A549 (cell line): Measurements from ENCODE around the gene GNRH2. TPM values are rescaled to one million over a fixed set of nuclear protein-coding genes. Genes with fewer than 3 reads are reported as not detected.
A peak's percentile ranks its signal among the peaks of the same experiment; 100 is the strongest.
"Not testable (repeated sequence)": the region's sequence is repeated elsewhere in the genome, so short reads cannot be mapped to it uniquely, and the experiment has no call there.

Source experiments
- ATAC-seq, 2 experiments: fragments of 200-7000 bp in 1 of 2; fragments of >200 bp in 1 of 2; cut with Nextera tagmentation in 1 of 2; cut with Tn5 transposase in 1 of 2; 3 replicates each; pipeline versions ENCODE4 v1.8.0 to v1.9.1; 2018 to 2020; ENCODE audit warnings: mild to moderate bottlenecking in 1 of 2, moderate library complexity in 1 of 2
- CTCF ChIA-PET: fragments of 300-600 bp; sonication (Branson Sonifier 250); formaldehyde crosslinking; extraction: SDS; loops from one replicate; lab custom pipeline; 2021; ENCODE audit warnings: antibody characterized with exemption, inconsistent platforms; lab: Yijun Ruan, JAX
- POLR2A ChIA-PET: fragments of 350-600 bp; formaldehyde crosslinking; extraction: SDS; loops from one replicate; lab custom pipeline; 2021; ENCODE audit warnings: antibody characterized with exemption, inconsistent platforms; lab: Yijun Ruan, JAX
- DNase-seq, 2 experiments: peaks; one replicate each; pipeline versions ENCODE4 v3.0.0 to v3.0.0-alpha.2; 2011 to 2016; ENCODE audit warnings: low read depth in 1 of 2, low spot score in 1 of 2
- FAIRE-seq: peaks from 2 replicates; lab custom pipeline; 2011; peaks lifted over from hg19 to GRCh38; lab: Jason Lieb, UNC
- H3K27ac ChIP-seq, 2 experiments: fragments of >200 bp; sonication (Bioruptor Twin); formaldehyde crosslinking; 3 replicates each; pipeline ENCODE4 v1.5.1; 2016 to 2017
- H3K4me1 ChIP-seq: fragments of >200 bp; sonication (Bioruptor Twin); formaldehyde crosslinking; 3 replicates; pipeline ENCODE4 v1.6.1; 2016
- H3K4me2 ChIP-seq: fragments of >200 bp; sonication (Bioruptor Twin); formaldehyde crosslinking; 3 replicates; pipeline ENCODE4 v1.6.1; 2016
- H3K4me3 ChIP-seq: fragments of >200 bp; sonication (Bioruptor Twin); formaldehyde crosslinking; 3 replicates; pipeline ENCODE4 v1.5.1; 2016
- H3K9me3 ChIP-seq: fragments of >200 bp; sonication (Bioruptor Twin); formaldehyde crosslinking; 3 replicates; pipeline ENCODE4 v1.6.1; 2016
- CBX8 ChIP-seq: fragments of 200-600 bp; sonication (generic); IDR thresholded peaks from 2 replicates; pipeline ENCODE4 v1.6.1; 2016
- CEBPB ChIP-seq, 2 experiments: fragments of >200 bp in 1 of 2; sonication (Bioruptor Twin) in 1 of 2; formaldehyde crosslinking in 1 of 2; IDR thresholded peaks; 2 replicates each; pipeline ENCODE4 v1.6.1; 2012 to 2016
- E2F6 ChIP-seq: IDR thresholded peaks from 2 replicates; pipeline ENCODE4 v1.6.1; 2012; ENCODE audit warnings: low read depth, borderline replicate concordance
- EHF ChIP-seq: fragments of 250-450 bp; sonication (Bioruptor Pico); IDR thresholded peaks from 2 replicates; pipeline ENCODE4 v1.5.0; 2020; ENCODE audit warnings: mild to moderate bottlenecking
- EHMT2 ChIP-seq: fragments of 200-600 bp; sonication (generic); IDR thresholded peaks from 2 replicates; pipeline ENCODE4 v1.6.1; 2016; ENCODE audit warnings: antibody characterized with exemption, low read depth, mild to moderate bottlenecking, moderate library complexity
- FOSL2 ChIP-seq, 2 experiments: fragments of 450-650 bp in 1 of 2; fragments of >200 bp in 1 of 2; sonication (Bioruptor Twin) in 1 of 2; formaldehyde crosslinking; IDR thresholded peaks; 2 replicates each; pipeline versions ENCODE4 v1.5.0 to v1.6.1; 2016 to 2020; ENCODE audit warnings: mild to moderate bottlenecking in 1 of 2, moderate library complexity in 1 of 2
- HDAC2 ChIP-seq: fragments of 200-600 bp; sonication (generic); IDR thresholded peaks from 2 replicates; pipeline ENCODE4 v1.6.1; 2016
- JUNB ChIP-seq: fragments of >200 bp; sonication (Bioruptor Twin); formaldehyde crosslinking; IDR thresholded peaks from 2 replicates; pipeline ENCODE4 v1.6.1; 2016
- KDM5A ChIP-seq: fragments of 200-600 bp; sonication (generic); IDR thresholded peaks from 2 replicates; pipeline ENCODE4 v1.6.1; 2016; ENCODE audit warnings: antibody characterized with exemption, mild to moderate bottlenecking
- MAFK ChIP-seq: fragments of 450-650 bp; IDR thresholded peaks from 2 replicates; pipeline ENCODE4 v1.6.1; 2014; ENCODE audit not compliant: partially characterized antibody
- MAX ChIP-seq: IDR thresholded peaks from 2 replicates; pipeline ENCODE4 v1.6.1; 2012
- NFE2L2 ChIP-seq: fragments of 150-350 bp; conservative IDR thresholded peaks from 2 replicates; pipeline ENCODE4 v1.6.1; 2014; ENCODE audit warnings: low read length
- PHF8 ChIP-seq: fragments of 200-600 bp; sonication (generic); IDR thresholded peaks from 2 replicates; pipeline ENCODE4 v1.6.1; 2016; ENCODE audit warnings: low read depth, mild to moderate bottlenecking, antibody characterized with exemption, moderate library complexity, borderline replicate concordance
- REST ChIP-seq: fragments of 200-600 bp; sonication (generic); IDR thresholded peaks from 2 replicates; pipeline ENCODE4 v1.6.1; 2016; ENCODE audit warnings: antibody characterized with exemption, mild to moderate bottlenecking, moderate library complexity
- RNF2 ChIP-seq: fragments of 200-600 bp; sonication (generic); IDR thresholded peaks from 2 replicates; pipeline ENCODE4 v1.6.1; 2016; ENCODE audit warnings: low read depth, mild to moderate bottlenecking, antibody characterized with exemption, moderate library complexity, borderline replicate concordance
- ZSCAN20 ChIP-seq: fragments of 250-450 bp; sonication (Bioruptor Pico); IDR thresholded peaks from 2 replicates; pipeline ENCODE4 v1.8.0; 2022; ENCODE audit warnings: mild to moderate bottlenecking, moderate library complexity
- WGBS: methylation state at CpG from one replicate; pipeline ENCODE4 v1.1.6; 2017; ENCODE audit errors: missing lambda C conversion rate; 5-methylcytosine and 5-hydroxymethylcytosine counted together
- polyA plus RNA-seq, 4 experiments: library from polyadenylated mRNA; depleted of rRNA in 3 of 4; stranded (reverse); fragments of >200 nt; fragmentation: RNase III in 1 of 4; extraction: RNeasy Plus Mini Kit Qiagen cat#74134 plus additional on column Dnase treatment in 1 of 4; gene quantifications; 2 replicates in 3 of 4; 3 replicates in 1 of 4; pipeline ENCODE4 v1.2.3, GENCODE V29; 2011 to 2017

GNRH2 gene
- polyA plus RNA-seq, 2 of the 4 experiments (the other 2 are of a cell fraction), result 0.12 TPM; not detected in 1

GRCh38 chr20:3072530-3073250 lies 29.3 kb downstream of the GNRH2 start:
- ATAC-seq, result no peak

GRCh38 chr20:3073251-3073643 lies 29.8 kb downstream of the GNRH2 start:
- POLR2A ChIA-PET, result not testable (repeated sequence)
- CTCF ChIA-PET, result interaction anchor here (0.6 to 6.4 kb wide), 4 partner anchors 20 to 115 kb away, joined by 3 to 45 read pairs (median 4); no protein-coding TSS in a partner anchor

More at GRCh38 chr20:3072530-3073250, 29.3 kb downstream of the GNRH2 start:
- POLR2A ChIA-PET, result no interaction called here
- WGBS, result 85% methylated on average over 22 of the region's 22 CpGs
- peaks cover 9% of the 10 kb centered on the region for H3K4me1 ChIP-seq
- no peaks in the 10 kb centered on the region for H3K9me3 ChIP-seq
- TF ChIP-seq E2F6, result no peak
- no peak for TF ChIP-seq ZSCAN20 (CRISPR knock-in tag)
- no peak for TF ChIP-seq HDAC2
- TF ChIP-seq RNF2, result no peak
- no peak for TF ChIP-seq JUNB
- no peak for TF ChIP-seq NFE2L2
- no peak for TF ChIP-seq MAX
- no peak for TF ChIP-seq EHF (CRISPR knock-in tag)
- no peak for TF ChIP-seq KDM5A
- H3K4me2 ChIP-seq, result no peak overlapping the region
- no peak for DNase-seq
- CTCF ChIA-PET, result interaction anchor here (0.6 to 6.4 kb wide), 3 partner anchors 19 to 116 kb away, joined by 3 to 45 read pairs (median 4); no protein-coding TSS in a partner anchor
- no peak overlapping the region for H3K27ac ChIP-seq
- no peak for FAIRE-seq
- H3K4me3 ChIP-seq, result no peak overlapping the region

DNA sequence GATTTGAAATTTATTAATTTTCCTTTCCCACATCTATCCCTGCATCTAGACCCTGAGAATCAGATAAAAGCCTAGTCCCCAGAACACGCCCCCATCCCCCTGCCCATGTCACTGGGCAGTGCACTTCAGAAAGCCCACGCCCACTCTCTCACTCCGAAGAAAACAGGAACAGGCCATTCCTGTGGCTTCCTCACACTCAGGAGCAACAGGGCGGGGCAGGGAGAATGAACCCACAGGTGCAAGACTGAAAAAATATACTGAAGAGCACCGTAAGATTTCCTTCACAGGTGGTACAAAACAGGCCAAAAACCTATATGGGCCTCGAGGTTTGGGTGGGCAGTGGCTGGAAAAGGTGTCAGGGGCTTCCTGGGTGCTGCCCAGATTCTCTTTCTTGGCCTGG lies 31.4 kb downstream of the GNRH2 start:
- Histone ChIP-seq H3K4me2 (no peak overlapping the region), H3K9me3 (no peaks in the 10 kb centered on the region), H3K27ac (no peak overlapping the region), H3K4me1 (no peaks in the 10 kb centered on the region), H3K4me3 (no peak overlapping the region)
- ATAC-seq (no peak), DNase-seq (no peak), FAIRE-seq (no peak)
- ChIA-PET CTCF (interaction anchor here (0.6 to 6.4 kb wide), 6 partner anchors 11 to 232 kb away, joined by 3 to 45 read pairs (median 4); no protein-coding TSS in a partner anchor), POLR2A (no interaction called here)
- TF ChIP-seq CEBPB (IDR thresholded peaks at IDR 0.05) (no peak), FOSL2 (IDR thresholded peaks at IDR 0.05) (no peak), FOSL2 (CRISPR knock-in tag; IDR thresholded peaks at IDR 0.05) (no peak), MAFK (no peak)
- 53% methylated on average over 6 of the region's 6 CpGs for WGBS

More at GRCh38 chr20:3073251-3073643, 29.8 kb downstream of the GNRH2 start:
- ATAC-seq, H3K4me3 ChIP-seq, H3K9me3 ChIP-seq, DNase-seq, H3K4me2 ChIP-seq, FAIRE-seq, H3K4me1 ChIP-seq, H3K27ac ChIP-seq: not testable (repeated sequence)
- 81% methylated on average over 8 of the region's 8 CpGs for WGBS

- not testable (repeated sequence) for H3K9me3 ChIP-seq, ATAC-seq
- CTCF ChIA-PET, result interaction anchor here (0.6 to 6.4 kb wide), 6 partner anchors 10 to 232 kb away, joined by 3 to 45 read pairs (median 3); no protein-coding TSS in a partner anchor
Observed at GRCh38 chr20:3075315-3075714, 31.9 kb downstream of the GNRH2 start.

GRCh38 chr20:3077618-3078134 lies 34.3 kb downstream of the GNRH2 start:
- ChIA-PET POLR2A (no interaction called here), CTCF (interaction anchor here (0.7 to 6.4 kb wide), 12 partner anchors 9 to 238 kb away, joined by 3 to 45 read pairs (median 5); no protein-coding TSS in a partner anchor)
- peak; percentile 63 for FAIRE-seq
- H3K4me1 ChIP-seq, result peaks cover 14% of the 10 kb centered on the region
- no peaks in the 10 kb centered on the region for H3K9me3 ChIP-seq
- H3K27ac ChIP-seq, result no peak overlapping the region
- WGBS, result 75% methylated on average over 4 of the region's 4 CpGs
- no peak for DNase-seq
- ATAC-seq, result no peak
- H3K4me3 ChIP-seq, result no peak overlapping the region
- no peak overlapping the region for H3K4me2 ChIP-seq
- no peak for TF ChIP-seq REST
- TF ChIP-seq EHMT2, result no peak
- TF ChIP-seq CBX8, result no peak
- TF ChIP-seq PHF8, result no peak
- no peak for TF ChIP-seq E2F6

More at GRCh38 chr20:3075315-3075714, 31.9 kb downstream of the GNRH2 start:
- POLR2A ChIA-PET, H3K27ac ChIP-seq, H3K4me1 ChIP-seq, H3K4me3 ChIP-seq, DNase-seq, FAIRE-seq, H3K4me2 ChIP-seq: not testable (repeated sequence)
- 68% methylated on average over 6 of the region's 6 CpGs for WGBS
- TF ChIP-seq CEBPB (IDR thresholded peaks at IDR 0.05), result peak in 1 of 2 experiments; percentile 43; a peak in 1 of 4 replicates
